ENCODE measurements around the gene YIPF3. TPM values are rescaled to one million over a fixed set of nuclear protein-coding genes. Genes with fewer than 3 reads are reported as not detected.

Gene YIPF3
- total and polyA plus RNA-seq, 2 donors from 2014 or later = 107 to 114 TPM

DNA sequence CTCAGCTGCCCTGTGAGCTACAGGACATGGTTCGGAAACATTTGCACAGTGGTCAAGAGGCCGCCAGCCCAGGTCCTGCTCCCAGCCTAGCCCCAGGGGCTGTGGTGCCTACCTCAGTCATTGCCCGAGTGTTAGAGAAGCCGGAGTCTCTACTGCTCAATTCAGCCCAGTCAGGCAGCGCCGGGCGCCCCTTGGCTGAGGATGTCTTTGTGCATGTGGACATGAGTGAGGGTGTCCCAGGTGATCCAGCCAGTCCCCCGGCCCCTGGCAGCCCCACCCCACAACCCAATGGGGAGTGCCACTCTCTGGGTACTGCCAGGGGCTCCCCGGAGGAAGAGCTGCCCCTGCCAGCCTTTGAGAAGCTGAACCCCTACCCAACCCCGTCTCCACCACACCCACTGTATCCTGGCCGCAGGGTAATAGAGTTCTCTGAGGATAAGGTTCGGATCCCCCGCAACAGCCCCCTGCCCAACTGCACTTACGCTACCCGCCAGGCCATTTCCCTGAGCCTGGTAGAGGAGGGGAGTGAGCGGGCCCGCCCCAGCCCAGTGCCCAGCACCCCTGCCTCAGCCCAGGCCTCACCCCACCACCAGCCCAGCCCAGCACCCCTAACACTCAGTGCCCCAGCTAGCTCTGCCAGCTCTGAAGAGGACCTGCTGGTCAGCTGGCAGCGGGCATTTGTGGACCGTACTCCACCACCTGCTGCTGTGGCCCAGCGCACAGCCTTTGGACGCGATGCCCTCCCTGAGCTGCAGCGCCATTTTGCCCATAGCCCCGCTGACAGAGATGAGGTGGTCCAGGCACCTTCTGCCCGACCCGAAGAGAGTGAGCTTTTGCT is 11.8 kb downstream of the YIPF3 start:
- Histone ChIP-seq H3K36me3 (ENCODE audit: control insufficient read depth in 2 of 3, insufficient read depth in 3 of 3, low read length in 3 of 3) (peaks cover 1 to 41% (median 22%) of the 10 kb centered on the region in 3 donors), H3K27me3 (ENCODE audit: control insufficient read depth, insufficient read depth, low read length) (no peaks in the 10 kb centered on the region), H3K4me1 (ENCODE audit: control insufficient read depth in 2 of 3, insufficient read depth in 2 of 3, low read depth in 1 of 3, low read length in 3 of 3) (peaks cover 0 to 10% (median 4%) of the 10 kb centered on the region in 3 donors), H3K9me3 (ENCODE audit: control insufficient read depth in 2 of 3, insufficient read depth in 1 of 3, low read length in 3 of 3) (no peaks in the 10 kb centered on the region), H3K9ac (ENCODE audit: low read length in 3 of 3) (no peak overlapping the region), H3K4me3 (ENCODE audit: low read length in 3 of 3) (no peak overlapping the region), H3K27ac (ENCODE audit: low read depth in 2 of 2, low read length in 2 of 2) (no peak overlapping the region)
- FAIRE-seq = no peak
- no peak for DNase-seq
- TF ChIP-seq, protein P1, sequence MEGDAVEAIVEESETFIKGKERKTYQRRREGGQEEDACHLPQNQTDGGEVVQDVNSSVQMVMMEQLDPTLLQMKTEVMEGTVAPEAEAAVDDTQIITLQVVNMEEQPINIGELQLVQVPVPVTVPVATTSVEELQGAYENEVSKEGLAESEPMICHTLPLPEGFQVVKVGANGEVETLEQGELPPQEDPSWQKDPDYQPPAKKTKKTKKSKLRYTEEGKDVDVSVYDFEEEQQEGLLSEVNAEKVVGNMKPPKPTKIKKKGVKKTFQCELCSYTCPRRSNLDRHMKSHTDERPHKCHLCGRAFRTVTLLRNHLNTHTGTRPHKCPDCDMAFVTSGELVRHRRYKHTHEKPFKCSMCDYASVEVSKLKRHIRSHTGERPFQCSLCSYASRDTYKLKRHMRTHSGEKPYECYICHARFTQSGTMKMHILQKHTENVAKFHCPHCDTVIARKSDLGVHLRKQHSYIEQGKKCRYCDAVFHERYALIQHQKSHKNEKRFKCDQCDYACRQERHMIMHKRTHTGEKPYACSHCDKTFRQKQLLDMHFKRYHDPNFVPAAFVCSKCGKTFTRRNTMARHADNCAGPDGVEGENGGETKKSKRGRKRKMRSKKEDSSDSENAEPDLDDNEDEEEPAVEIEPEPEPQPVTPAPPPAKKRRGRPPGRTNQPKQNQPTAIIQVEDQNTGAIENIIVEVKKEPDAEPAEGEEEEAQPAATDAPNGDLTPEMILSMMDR (IDR thresholded peaks at IDR 0.05; ENCODE audit: borderline replicate concordance, extremely low read depth, insufficient read depth) = no peak
- intact Hi-C loops (cut with DNase I) = loop anchor here (10.0 kb wide), 1 partner anchor 50 kb away; the partner anchor contains the start of gene DLK2

DNA sequence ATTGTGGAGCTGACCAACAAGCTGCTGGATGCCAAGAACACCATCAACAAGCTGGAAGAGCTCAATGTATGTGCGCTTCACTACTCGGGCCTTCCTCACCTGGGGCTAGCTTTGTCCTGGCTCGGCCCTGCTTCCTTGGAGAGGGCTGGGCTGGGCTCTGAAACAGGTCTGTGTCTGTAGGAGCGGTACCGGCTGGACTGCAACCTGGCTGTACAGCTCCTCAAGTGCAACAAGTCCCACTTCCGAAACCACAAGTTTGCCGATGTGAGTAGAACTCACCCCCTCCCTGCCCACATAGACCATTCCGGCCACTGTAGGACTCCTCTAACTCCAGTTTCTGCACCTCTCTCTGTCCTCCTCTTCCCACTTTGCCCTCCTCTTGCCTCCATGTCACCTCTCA is 13.3 kb downstream of the YIPF3 start:
- Histone ChIP-seq H3K9ac (ENCODE audit: low read length in 3 of 3) (no peak overlapping the region), H3K36me3 (ENCODE audit: control insufficient read depth in 2 of 3, insufficient read depth in 3 of 3, low read length in 3 of 3) (peaks cover 5 to 57% (median 35%) of the 10 kb centered on the region in 3 donors), H3K4me3 (ENCODE audit: low read length in 3 of 3) (no peak overlapping the region), H3K27me3 (ENCODE audit: control insufficient read depth, insufficient read depth, low read length) (no peaks in the 10 kb centered on the region), H3K9me3 (ENCODE audit: control insufficient read depth in 2 of 3, insufficient read depth in 1 of 3, low read length in 3 of 3) (no peaks in the 10 kb centered on the region), H3K27ac (ENCODE audit: low read depth in 2 of 2, low read length in 2 of 2) (no peak overlapping the region), H3K4me1 (ENCODE audit: control insufficient read depth in 2 of 3, insufficient read depth in 2 of 3, low read depth in 1 of 3, low read length in 3 of 3) (peaks cover 0 to 7% (median 0%) of the 10 kb centered on the region in 3 donors)
- no peak for DNase-seq
- TF ChIP-seq, protein P1 (IDR thresholded peaks at IDR 0.05; ENCODE audit: borderline replicate concordance, extremely low read depth, insufficient read depth) = no peak
- no peak for FAIRE-seq
- intact Hi-C loops (cut with DNase I) = loop anchor here (10.0 kb wide), 1 partner anchor 49 kb away; the partner anchor contains the start of gene DLK2

DNA sequence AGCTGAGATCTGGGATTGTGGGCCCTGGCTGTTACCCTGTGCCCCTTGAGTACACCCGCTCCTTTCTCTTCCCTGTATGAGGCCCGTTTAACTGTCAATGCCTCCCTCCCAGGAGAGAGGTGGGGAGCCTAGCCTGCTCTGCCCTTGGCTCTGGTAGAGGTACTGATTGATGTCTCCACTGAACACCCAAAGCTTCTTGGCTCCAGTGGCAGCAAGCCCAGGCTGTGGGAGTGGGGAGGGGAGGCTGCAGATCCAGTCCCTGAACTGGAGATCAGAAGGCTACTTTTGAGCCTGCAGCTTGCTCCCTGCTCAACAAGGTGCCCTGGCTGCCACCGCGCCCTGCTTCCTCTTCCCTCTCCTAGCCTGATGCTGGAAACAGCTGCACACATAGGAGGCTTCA is 14.1 kb downstream of the YIPF3 start:
- intact Hi-C loops (cut with DNase I) = loop anchor here (10.0 kb wide), 1 partner anchor 48 kb away; the partner anchor contains the start of gene DLK2
- H3K9ac ChIP-seq (ENCODE audit: low read length in 3 of 3) = no peak overlapping the region
- H3K9me3 ChIP-seq (ENCODE audit: control insufficient read depth in 2 of 3, insufficient read depth in 1 of 3, low read length in 3 of 3) = no peaks in the 10 kb centered on the region
- no peak for FAIRE-seq
- peaks cover 0 to 7% (median 0%) of the 10 kb centered on the region in 3 donors for H3K4me1 ChIP-seq (ENCODE audit: control insufficient read depth in 2 of 3, insufficient read depth in 2 of 3, low read depth in 1 of 3, low read length in 3 of 3)
- TF ChIP-seq, protein P1 (IDR thresholded peaks at IDR 0.05; ENCODE audit: borderline replicate concordance, extremely low read depth, insufficient read depth) = no peak
- DNase-seq = no peak
- no peak overlapping the region for H3K4me3 ChIP-seq (ENCODE audit: low read length in 3 of 3)
- H3K27me3 ChIP-seq (ENCODE audit: control insufficient read depth, insufficient read depth, low read length) = no peaks in the 10 kb centered on the region
- no peak overlapping the region for H3K27ac ChIP-seq (ENCODE audit: low read depth in 2 of 2, low read length in 2 of 2)
- H3K36me3 ChIP-seq (ENCODE audit: control insufficient read depth in 2 of 3, insufficient read depth in 3 of 3, low read length in 3 of 3) = peaks cover 5 to 61% (median 35%) of the 10 kb centered on the region in 3 donors

All from kidney (tissue), 14 donors.